ENCODE measurements around the gene KCNB1. TPM values are rescaled to one million over a fixed set of nuclear protein-coding genes. Genes with fewer than 3 reads are reported as not detected.

The KCNB1 gene
- total RNA-seq, 3 donors from 2014 or later: 3.9 to 21.8 (median 5.1) TPM

DNA sequence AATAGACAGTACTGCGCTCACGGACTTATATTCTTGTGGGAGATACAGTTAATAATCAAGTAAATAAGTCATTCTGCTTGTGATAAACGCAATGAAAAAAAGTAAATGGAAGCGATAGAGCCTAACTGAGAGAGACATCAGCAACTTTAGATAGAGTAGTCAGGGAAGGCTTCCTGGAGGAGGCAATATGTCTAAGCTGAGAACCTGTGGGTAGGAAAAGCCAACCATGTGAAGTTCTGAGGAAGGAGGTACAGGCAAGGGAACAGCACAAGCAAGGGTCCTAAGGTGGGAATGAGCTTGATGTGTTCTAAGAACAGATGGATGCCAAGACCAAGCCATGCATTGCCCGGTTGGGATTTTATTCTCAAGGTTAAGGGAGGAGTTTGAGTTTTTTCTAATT, 7.2 kb upstream of the KCNB1 start:
- H3K27me3 ChIP-seq: peaks cover 0 to 31% of the 10 kb centered on the region in 2 donors
- no peak overlapping the region for H3K4me3 ChIP-seq
- TF ChIP-seq, protein P1, sequence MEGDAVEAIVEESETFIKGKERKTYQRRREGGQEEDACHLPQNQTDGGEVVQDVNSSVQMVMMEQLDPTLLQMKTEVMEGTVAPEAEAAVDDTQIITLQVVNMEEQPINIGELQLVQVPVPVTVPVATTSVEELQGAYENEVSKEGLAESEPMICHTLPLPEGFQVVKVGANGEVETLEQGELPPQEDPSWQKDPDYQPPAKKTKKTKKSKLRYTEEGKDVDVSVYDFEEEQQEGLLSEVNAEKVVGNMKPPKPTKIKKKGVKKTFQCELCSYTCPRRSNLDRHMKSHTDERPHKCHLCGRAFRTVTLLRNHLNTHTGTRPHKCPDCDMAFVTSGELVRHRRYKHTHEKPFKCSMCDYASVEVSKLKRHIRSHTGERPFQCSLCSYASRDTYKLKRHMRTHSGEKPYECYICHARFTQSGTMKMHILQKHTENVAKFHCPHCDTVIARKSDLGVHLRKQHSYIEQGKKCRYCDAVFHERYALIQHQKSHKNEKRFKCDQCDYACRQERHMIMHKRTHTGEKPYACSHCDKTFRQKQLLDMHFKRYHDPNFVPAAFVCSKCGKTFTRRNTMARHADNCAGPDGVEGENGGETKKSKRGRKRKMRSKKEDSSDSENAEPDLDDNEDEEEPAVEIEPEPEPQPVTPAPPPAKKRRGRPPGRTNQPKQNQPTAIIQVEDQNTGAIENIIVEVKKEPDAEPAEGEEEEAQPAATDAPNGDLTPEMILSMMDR (IDR thresholded peaks at IDR 0.05): no peak
- TF ChIP-seq POLR2A (IDR thresholded peaks at IDR 0.05): no peak
- no peak for TF ChIP-seq POLR2AphosphoS5 (IDR thresholded peaks at IDR 0.05)
- H3K4me1 ChIP-seq: no peaks in the 10 kb centered on the region
- no peaks in the 10 kb centered on the region for H3K9me3 ChIP-seq
- DNase-seq (ENCODE audit: low spot score in 2 of 2): no peak
- H3K36me3 ChIP-seq: no peaks in the 10 kb centered on the region
- no peak overlapping the region for H3K27ac ChIP-seq
- intact Hi-C loops (cut with DNase I; ENCODE audit: low total_unique reads): loop anchor here (10.0 kb wide), 2 partner anchors 115 to 155 kb away; no protein-coding TSS in a partner anchor

DNA sequence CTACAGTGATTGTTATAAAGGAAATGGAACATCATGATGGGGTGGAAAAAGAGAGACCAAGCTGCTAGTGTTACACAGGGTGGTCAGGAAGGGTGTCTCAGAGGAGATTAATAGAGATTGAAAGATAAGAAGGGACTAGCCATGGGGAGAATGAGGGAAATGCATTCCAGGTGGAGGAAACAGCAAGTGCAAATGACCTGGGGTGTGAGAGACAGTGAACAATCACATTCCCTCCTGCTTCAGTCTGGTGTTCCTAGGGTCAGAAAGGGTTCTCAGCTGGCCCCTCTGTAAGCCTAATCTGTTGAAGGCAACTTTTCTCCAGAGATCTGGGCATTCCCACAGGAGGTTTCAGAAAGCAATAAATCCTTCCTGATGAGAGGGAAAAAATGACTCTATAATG, 3.6 kb upstream of the KCNB1 start:
- TF ChIP-seq POLR2AphosphoS5 (IDR thresholded peaks at IDR 0.05) (no peak), POLR2A (IDR thresholded peaks at IDR 0.05) (no peak)
- TF ChIP-seq, protein P1 (IDR thresholded peaks at IDR 0.05): no peak
- no peak overlapping the region for H3K4me3 ChIP-seq
- no peak overlapping the region for H3K27ac ChIP-seq
- no peak for DNase-seq (ENCODE audit: low spot score in 2 of 2)
- no peaks in the 10 kb centered on the region for H3K9me3 ChIP-seq
- intact Hi-C loops (cut with DNase I; ENCODE audit: low total_unique reads): loop anchor here (10.0 kb wide), 2 partner anchors 111 to 151 kb away; no protein-coding TSS in a partner anchor
- H3K27me3 ChIP-seq: peaks cover 6 to 32% of the 10 kb centered on the region in 2 donors
- H3K4me1 ChIP-seq: peaks cover 0 to 3% of the 10 kb centered on the region in 2 donors
- H3K36me3 ChIP-seq: no peaks in the 10 kb centered on the region

DNA sequence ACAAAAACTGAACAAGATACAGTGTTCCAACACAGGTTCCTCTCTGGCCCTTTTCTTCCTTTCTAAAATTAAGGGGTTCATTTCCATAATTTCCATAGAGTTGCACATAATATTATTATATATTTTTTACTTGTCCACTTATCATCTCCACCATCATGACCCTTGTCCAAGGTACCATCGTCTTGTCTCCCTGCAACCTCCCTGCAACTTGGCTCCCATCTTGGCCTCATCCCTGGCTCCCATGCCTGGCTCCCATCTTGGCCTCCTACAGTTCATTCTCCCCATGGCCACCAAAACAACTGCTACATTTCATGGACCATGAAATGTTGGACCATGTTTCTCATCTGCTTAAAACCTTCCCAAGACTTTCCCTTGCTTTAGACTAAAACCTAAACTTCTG, 3.1 kb upstream of the KCNB1 start:
- Histone ChIP-seq H3K27ac (no peak overlapping the region), H3K36me3 (no peaks in the 10 kb centered on the region), H3K27me3 (peaks cover 6 to 32% of the 10 kb centered on the region in 2 donors), H3K4me1 (peaks cover 0 to 3% of the 10 kb centered on the region in 2 donors), H3K4me3 (no peak overlapping the region), H3K9me3 (no peaks in the 10 kb centered on the region)
- no peak for DNase-seq (ENCODE audit: low spot score in 2 of 2)
- TF ChIP-seq, protein P1 (IDR thresholded peaks at IDR 0.05): no peak
- TF ChIP-seq POLR2A (IDR thresholded peaks at IDR 0.05): no peak
- no peak for TF ChIP-seq POLR2AphosphoS5 (IDR thresholded peaks at IDR 0.05)
- intact Hi-C loops (cut with DNase I; ENCODE audit: low total_unique reads): loop anchor here (2.0 to 10.0 kb wide), 3 partner anchors 53 to 151 kb away; no protein-coding TSS in a partner anchor

DNA sequence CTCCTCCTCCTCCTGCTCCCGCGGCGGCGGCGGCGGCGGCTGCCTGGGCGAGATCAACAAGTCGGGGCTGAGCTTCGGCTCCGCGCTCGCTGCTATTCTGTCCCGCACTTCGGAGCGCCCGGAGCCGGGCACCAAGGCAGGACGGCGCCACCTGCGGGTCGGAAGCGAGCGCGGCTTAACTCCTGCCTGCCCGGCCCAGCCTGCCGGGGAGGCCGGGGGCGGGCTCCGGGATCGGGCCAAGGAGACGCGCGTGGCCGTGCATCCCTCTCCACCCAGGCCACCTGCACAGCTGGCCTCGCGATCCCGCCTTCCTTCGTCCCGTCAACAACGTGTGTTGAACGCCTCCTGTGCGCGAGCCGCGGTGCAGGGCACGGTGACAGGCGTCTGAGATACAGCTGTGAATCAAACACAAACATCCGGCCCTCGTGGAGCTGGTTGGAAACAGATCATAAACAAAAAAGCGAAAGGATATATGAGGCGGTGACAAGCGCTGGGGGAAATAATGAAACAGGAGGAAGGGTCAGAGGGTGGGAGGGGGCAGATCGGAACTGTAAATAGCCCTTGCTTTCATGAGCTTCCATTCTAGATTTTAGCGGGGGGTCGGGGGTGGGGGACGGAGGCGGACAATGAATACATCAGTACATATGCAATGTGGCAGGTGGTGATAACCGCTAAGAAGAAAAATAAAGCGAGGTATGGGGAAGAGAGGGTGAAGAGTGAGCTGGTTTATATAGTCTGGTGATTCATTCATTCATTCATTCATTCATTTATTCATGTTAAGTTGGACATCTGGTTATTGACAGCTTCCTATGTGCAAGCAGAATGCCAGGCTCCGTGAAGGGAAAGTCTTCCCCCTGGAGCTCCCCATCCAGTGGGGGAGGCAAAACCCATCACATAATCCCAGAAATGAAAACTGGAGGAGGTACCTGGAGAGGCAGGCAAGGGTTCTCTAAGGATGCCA, 2.0 kb upstream of the KCNB1 start:
- H3K4me1 ChIP-seq: peaks cover 0 to 3% of the 10 kb centered on the region in 2 donors
- H3K27ac ChIP-seq: no peak overlapping the region
- intact Hi-C loops (cut with DNase I; ENCODE audit: low total_unique reads): loop anchor here (2.0 to 10.0 kb wide), 3 partner anchors 54 to 150 kb away; no protein-coding TSS in a partner anchor
- DNase-seq (ENCODE audit: low spot score in 2 of 2): peak; percentile 60 to 82
- no peaks in the 10 kb centered on the region for H3K36me3 ChIP-seq
- peaks cover 6 to 25% of the 10 kb centered on the region in 2 donors for H3K27me3 ChIP-seq
- H3K9me3 ChIP-seq: no peaks in the 10 kb centered on the region
- TF ChIP-seq, protein P1 (IDR thresholded peaks at IDR 0.05): peak; percentile 27 to 89 (median 81)
- no peak for TF ChIP-seq POLR2A (IDR thresholded peaks at IDR 0.05)
- peak in 1 of 3 donors; percentile 35 for TF ChIP-seq POLR2AphosphoS5 (IDR thresholded peaks at IDR 0.05)
- peak overlapping the region; percentile 47 to 60 (median 48) for H3K4me3 ChIP-seq

All from breast epithelium (tissue), 4 donors.